GM12878 (cell line): ENCODE measurements around the gene EPHA10.
A peak's percentile ranks its signal among the peaks of the same experiment; 100 is the strongest.

Experiments
- CEBPB ChIP-seq, 2 experiments: fragments of 150-350 bp in 1 of 2; IDR thresholded peaks; 2 replicates each; pipeline ENCODE4 v1.6.1; 2012 to 2014; ENCODE audit warnings: low read depth in 2 of 2, low read length in 2 of 2, borderline replicate concordance in 1 of 2, inconsistent platforms in 1 of 2
- KDM1A ChIP-seq: fragments of 200-600 bp; sonication (generic); IDR thresholded peaks from 2 replicates; pipeline ENCODE4 v1.6.1; 2016; ENCODE audit warnings: borderline replicate concordance
- NFIC ChIP-seq: IDR thresholded peaks from 2 replicates; pipeline ENCODE4 v1.6.1; 2012; ENCODE audit warnings: low read depth, mild to moderate bottlenecking, inconsistent platforms, low read length, moderate library complexity
- POLR2A ChIP-seq: IDR thresholded peaks from 2 replicates; pipeline ENCODE4 v1.6.1; 2011; ENCODE audit warnings: low read depth, mild to moderate bottlenecking, low read length
- TF ChIP-seq, protein P1 (sequence below): IDR thresholded peaks from 2 replicates; pipeline ENCODE4 v1.6.1; 2012; ENCODE audit warnings: low read length, inconsistent platforms
- TF ChIP-seq, protein P2 (sequence below), 3 experiments: IDR thresholded peaks in 2 of 3; conservative IDR thresholded peaks in 1 of 3; 2 replicates each; pipeline ENCODE4 v1.5.1; 2011; ENCODE audit warnings: low read depth in 3 of 3, low read length in 3 of 3, mild to moderate bottlenecking in 3 of 3, control low read depth in 2 of 3, moderate library complexity in 2 of 3, inconsistent platforms in 1 of 3, mixed read lengths in 1 of 3; ENCODE audit not compliant: control insufficient read depth in 2 of 3, insufficient read depth in 1 of 3; ENCODE audit errors: extremely low read depth in 1 of 3

DNA sequence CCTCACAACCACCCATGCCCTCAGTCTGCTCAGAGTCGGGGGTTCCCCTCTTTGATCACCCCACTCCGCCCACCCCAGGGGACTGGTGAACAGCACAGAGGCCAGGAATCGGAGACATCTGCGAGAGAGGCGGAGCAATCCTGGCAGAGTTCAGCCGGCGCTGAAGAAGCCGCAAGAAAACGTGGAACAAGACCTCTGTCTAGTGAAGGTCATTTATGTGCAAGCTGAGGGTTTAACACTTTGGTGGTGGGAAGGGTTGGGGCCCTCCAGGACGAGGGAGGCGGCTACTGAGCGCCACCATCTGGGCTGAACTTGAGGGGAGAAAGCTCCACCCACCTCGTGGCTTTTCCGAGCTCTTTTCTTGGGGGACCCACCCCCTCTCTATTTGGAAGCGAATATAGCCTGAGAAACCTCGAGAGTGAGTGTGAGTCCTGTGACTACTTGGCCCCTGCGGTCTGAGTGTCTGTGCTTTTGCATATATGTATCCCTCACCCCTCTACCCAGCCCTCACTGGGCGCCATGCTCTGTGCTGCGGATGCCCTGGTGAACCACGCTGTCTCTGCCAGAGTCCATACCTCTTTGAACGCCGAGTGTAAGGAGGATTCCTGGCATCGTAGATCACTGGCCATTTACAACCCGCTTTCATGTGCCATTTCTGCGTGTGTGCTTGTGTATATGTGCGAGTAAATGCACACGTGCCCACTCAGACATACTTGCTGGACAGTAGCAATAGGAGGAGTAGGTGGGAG lies 1.2 kb upstream of the EPHA10 start:
- TF ChIP-seq, protein P1, sequence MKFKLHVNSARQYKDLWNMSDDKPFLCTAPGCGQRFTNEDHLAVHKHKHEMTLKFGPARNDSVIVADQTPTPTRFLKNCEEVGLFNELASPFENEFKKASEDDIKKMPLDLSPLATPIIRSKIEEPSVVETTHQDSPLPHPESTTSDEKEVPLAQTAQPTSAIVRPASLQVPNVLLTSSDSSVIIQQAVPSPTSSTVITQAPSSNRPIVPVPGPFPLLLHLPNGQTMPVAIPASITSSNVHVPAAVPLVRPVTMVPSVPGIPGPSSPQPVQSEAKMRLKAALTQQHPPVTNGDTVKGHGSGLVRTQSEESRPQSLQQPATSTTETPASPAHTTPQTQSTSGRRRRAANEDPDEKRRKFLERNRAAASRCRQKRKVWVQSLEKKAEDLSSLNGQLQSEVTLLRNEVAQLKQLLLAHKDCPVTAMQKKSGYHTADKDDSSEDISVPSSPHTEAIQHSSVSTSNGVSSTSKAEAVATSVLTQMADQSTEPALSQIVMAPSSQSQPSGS, result no peak
- TF ChIP-seq, protein P2, sequence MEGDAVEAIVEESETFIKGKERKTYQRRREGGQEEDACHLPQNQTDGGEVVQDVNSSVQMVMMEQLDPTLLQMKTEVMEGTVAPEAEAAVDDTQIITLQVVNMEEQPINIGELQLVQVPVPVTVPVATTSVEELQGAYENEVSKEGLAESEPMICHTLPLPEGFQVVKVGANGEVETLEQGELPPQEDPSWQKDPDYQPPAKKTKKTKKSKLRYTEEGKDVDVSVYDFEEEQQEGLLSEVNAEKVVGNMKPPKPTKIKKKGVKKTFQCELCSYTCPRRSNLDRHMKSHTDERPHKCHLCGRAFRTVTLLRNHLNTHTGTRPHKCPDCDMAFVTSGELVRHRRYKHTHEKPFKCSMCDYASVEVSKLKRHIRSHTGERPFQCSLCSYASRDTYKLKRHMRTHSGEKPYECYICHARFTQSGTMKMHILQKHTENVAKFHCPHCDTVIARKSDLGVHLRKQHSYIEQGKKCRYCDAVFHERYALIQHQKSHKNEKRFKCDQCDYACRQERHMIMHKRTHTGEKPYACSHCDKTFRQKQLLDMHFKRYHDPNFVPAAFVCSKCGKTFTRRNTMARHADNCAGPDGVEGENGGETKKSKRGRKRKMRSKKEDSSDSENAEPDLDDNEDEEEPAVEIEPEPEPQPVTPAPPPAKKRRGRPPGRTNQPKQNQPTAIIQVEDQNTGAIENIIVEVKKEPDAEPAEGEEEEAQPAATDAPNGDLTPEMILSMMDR (IDR thresholded peaks at IDR 0.05 in 2 of 3, conservative IDR thresholded peaks at IDR 0.05 in 1 of 3; ENCODE audit: control insufficient read depth in 2 of 3, extremely low read depth in 1 of 3, insufficient read depth in 1 of 3, low read depth in 3 of 3, low read length in 3 of 3), result peak; percentile 15 to 20 (median 19); a peak in 2 of 6 replicates
- TF ChIP-seq KDM1A (no peak), CEBPB (IDR thresholded peaks at IDR 0.05; ENCODE audit: borderline replicate concordance in 1 of 2, low read depth in 2 of 2, low read length in 2 of 2) (no peak), NFIC (no peak), POLR2A (no peak)
